Keratinocyte (primary cell): ENCODE results near the gene EEF1A2.

Source experiments
- CTCF ChIP-seq, 3 experiments: IDR thresholded peaks in 1 of 3; conservative IDR thresholded peaks in 1 of 3; optimal IDR thresholded peaks in 1 of 3; 2 replicates in 2 of 3; 3 replicates in 1 of 3; pipeline versions ENCODE3 to v1.5.1; 2011; ENCODE audit warnings: low read length in 3 of 3, mild to moderate bottlenecking in 3 of 3, moderate library complexity in 2 of 3, control low read depth in 1 of 3, inconsistent platforms in 1 of 3; ENCODE audit not compliant: insufficient read depth in 2 of 3; ENCODE audit errors: extremely low read depth in 1 of 3
- EZH2 ChIP-seq: IDR thresholded peaks from one replicate; pipeline ENCODE4 v1.6.1; 2012; ENCODE audit warnings: inconsistent platforms, mild to moderate bottlenecking, low read length, moderate library complexity

GRCh38 chr20:63499338-63499969 lies 571 bp upstream of the EEF1A2 start:
- TF ChIP-seq EZH2 (peak; percentile 73), CTCF (optimal IDR thresholded peaks at IDR 0.05 in 1 of 3, IDR thresholded peaks at IDR 0.05 in 1 of 3, conservative IDR thresholded peaks at IDR 0.05 in 1 of 3; ENCODE audit: extremely low read depth in 1 of 3, insufficient read depth in 2 of 3, low read length in 3 of 3) (no peak)
